HG02981 (cell line): ENCODE measurements around the gene CHRM2.

Source experiments
- ATAC-seq: cut with Tn5 transposase; IDR thresholded peaks from one replicate; pipeline ENCODE4 v1.9.1; 2021; ENCODE audit warnings: mild to moderate bottlenecking, moderate library complexity; ENCODE audit not compliant: unreplicated experiment

Gene CHRM2

GRCh38 chr7:136891850-136892249 lies 23.4 kb downstream of the CHRM2 start:
- no peak for ATAC-seq

GRCh38 chr7:136894789-136895188 lies 26.3 kb downstream of the CHRM2 start:
- ATAC-seq = no peak

- ATAC-seq = no peak
Measured at GRCh38 chr7:136897676-136898075, 29.2 kb downstream of the CHRM2 start.

GRCh38 chr7:136900005-136900404 lies 31.6 kb downstream of the CHRM2 start:
- ATAC-seq = no peak

- ATAC-seq = no peak
Measured at GRCh38 chr7:136910771-136911170, 42.3 kb downstream of the CHRM2 start.

- no peak for ATAC-seq
Measured at GRCh38 chr7:136911344-136911743, 42.9 kb downstream of the CHRM2 start.

- ATAC-seq = no peak
Measured at GRCh38 chr7:136912339-136912738, 43.9 kb downstream of the CHRM2 start.

- ATAC-seq = no peak
Measured at GRCh38 chr7:136914016-136914415, 45.6 kb downstream of the CHRM2 start.

- no peak for ATAC-seq
Measured at GRCh38 chr7:136919820-136920219, 51.4 kb downstream of the CHRM2 start.

- no peak for ATAC-seq
Measured at GRCh38 chr7:136923111-136923667, 54.7 kb downstream of the CHRM2 start.

GRCh38 chr7:136925044-136925443 lies 56.6 kb downstream of the CHRM2 start:
- no peak for ATAC-seq

- ATAC-seq = no peak
Measured at GRCh38 chr7:136925556-136925955, 57.1 kb downstream of the CHRM2 start.

GRCh38 chr7:136931169-136931867 lies 62.9 kb downstream of the CHRM2 start:
- no peak for ATAC-seq

- no peak for ATAC-seq
Measured at GRCh38 chr7:136937436-136937835, 69.0 kb downstream of the CHRM2 start.

- no peak for ATAC-seq
Measured at GRCh38 chr7:136938476-136938875, 70.0 kb downstream of the CHRM2 start.

- no peak for ATAC-seq
Measured at GRCh38 chr7:136940122-136940521, 71.7 kb downstream of the CHRM2 start.

- no peak for ATAC-seq
Measured at GRCh38 chr7:136940917-136941316, 72.5 kb downstream of the CHRM2 start.

- no peak for ATAC-seq
Measured at GRCh38 chr7:136941816-136942215, 73.4 kb downstream of the CHRM2 start.

GRCh38 chr7:136942401-136942800 lies 73.9 kb downstream of the CHRM2 start:
- ATAC-seq = no peak

GRCh38 chr7:136942994-136943393 lies 74.5 kb downstream of the CHRM2 start:
- ATAC-seq = no peak

GRCh38 chr7:136947347-136947746 lies 78.9 kb downstream of the CHRM2 start:
- no peak for ATAC-seq

- ATAC-seq = no peak
Measured at GRCh38 chr7:136950331-136950730, 81.9 kb downstream of the CHRM2 start.

- ATAC-seq = no peak
Measured at GRCh38 chr7:136953386-136953785, 84.9 kb downstream of the CHRM2 start.
